SKM-1 treated with dmso at 0.1 percent for 144 hours (cell line): ENCODE measurements around the gene MYT1.
"Not testable (repeated sequence)": the region's sequence is repeated elsewhere in the genome, so short reads cannot be mapped to it uniquely, and the experiment has no call there.

Experiments used
- DNase-seq: peaks from one replicate; lab custom pipeline; 2025; ENCODE audit not compliant: unreplicated experiment; lab: John Stamatoyannopoulos, UW

The MYT1 gene

DNA sequence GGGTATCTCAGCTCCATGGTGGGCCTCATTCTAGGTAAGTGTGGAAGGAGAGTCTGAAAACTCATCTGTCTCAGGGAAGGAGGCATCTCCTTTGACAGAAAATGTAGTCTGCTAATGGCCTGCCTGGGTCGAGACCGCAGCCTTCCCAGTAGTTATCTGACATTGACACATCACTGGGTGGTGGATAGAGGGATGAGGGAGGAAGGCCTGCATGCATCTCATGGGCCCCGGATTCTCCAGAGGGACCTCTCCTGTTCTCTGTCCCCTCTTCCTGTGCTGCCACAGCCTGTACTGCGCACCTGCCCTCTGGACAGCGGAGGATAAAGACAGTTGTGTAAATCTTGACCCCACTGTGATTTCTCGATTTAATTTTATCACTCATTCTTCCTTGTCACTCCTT is 96.0 kb downstream of the MYT1 start:
- no peak for DNase-seq

DNA sequence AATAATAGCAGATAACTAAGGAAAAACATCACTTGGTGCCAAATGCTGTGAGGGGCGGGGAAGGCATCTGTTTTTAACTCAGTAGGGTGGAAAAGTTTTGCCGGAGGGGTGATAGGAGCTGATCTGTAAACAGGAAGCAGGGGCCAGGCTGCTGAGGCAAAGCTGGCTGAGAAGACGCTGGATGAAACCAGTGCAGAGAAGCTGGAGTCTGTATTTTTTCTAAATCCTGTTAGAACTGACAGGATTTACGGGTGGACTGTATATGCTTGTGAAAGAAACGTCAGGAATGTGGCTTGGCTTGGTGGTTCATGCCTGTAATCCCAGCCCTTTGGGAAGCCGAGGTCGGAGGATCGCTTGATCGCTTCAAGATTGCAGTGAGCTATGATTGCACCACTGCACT is 96.9 kb downstream of the MYT1 start:
- no peak for DNase-seq

DNA sequence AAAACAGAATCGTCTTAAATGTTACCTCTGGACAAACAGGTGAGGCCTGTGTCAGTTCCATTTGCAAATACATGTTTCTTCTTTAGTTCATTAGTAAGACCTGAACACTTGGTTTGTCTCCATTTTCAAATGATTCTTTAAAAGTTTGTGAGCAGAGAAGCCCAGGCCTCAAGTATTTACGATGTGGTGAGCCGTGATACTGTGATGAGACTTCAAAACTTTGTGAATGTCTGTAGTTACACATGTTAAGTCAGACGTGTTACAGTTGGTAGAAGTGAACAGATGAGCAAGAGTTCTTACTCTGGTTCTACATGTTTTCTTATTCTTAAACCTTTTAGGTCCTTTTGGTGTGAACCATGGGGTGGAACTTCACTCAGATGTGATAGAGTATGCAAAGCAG is 99.8 kb downstream of the MYT1 start:
- no peak for DNase-seq

DNA sequence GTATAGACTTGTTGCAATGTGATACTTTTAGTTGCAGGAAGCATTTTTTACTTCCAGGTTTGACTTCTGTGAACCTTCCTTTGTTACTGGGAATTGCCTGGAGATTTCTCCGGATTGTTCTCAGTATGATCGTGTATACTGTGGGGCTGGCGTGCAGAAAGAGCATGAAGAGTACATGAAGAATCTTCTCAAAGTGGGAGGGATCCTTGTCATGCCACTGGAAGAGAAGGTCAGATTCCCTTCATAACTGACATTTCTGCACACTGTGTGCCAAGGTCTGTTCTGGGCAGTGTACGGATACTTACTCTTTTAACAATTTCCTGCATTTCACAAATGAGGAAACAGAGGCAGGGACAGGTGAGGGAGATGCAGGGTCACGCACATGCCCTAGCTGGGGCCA is 100.9 kb downstream of the MYT1 start:
- no peak for DNase-seq

DNA sequence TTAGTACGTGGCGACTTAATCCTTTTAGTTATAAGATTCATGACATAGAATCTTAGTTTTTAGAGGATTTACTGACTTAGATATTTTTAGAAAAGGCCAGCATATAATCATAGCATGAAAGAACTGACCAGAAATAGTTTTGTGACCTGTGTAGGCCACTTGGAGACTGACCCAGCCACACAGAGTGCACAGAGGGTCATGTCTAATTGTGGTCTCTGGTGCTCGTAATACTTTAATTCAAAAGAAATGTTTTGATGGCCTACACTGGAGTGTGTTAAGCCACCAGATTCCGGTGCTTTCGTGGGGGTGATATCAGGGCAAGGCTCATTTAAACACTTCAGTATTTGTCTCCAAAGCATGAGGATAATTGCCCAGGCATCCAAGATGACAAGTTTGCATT is 102.7 kb downstream of the MYT1 start:
- no peak for DNase-seq

DNA sequence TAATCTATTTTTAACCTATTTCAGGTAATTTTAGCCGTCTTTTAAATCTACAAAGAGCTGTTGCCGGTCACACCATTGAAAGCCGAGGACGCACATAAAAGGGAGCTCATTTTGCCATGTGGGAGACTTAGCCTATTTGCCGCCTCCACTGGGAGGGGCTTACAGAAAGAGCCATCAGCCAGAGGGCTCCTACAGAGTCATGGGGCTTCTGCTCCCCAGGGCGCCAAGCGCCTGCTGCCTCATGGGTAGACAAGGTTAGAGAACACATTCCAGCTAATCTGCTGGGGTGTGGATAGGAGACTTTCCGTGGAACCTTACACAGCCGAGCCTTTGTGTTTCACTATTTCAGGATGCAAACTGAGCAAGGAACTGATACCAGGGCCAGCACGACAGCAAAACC is 103.9 kb downstream of the MYT1 start:
- no peak for DNase-seq

DNA sequence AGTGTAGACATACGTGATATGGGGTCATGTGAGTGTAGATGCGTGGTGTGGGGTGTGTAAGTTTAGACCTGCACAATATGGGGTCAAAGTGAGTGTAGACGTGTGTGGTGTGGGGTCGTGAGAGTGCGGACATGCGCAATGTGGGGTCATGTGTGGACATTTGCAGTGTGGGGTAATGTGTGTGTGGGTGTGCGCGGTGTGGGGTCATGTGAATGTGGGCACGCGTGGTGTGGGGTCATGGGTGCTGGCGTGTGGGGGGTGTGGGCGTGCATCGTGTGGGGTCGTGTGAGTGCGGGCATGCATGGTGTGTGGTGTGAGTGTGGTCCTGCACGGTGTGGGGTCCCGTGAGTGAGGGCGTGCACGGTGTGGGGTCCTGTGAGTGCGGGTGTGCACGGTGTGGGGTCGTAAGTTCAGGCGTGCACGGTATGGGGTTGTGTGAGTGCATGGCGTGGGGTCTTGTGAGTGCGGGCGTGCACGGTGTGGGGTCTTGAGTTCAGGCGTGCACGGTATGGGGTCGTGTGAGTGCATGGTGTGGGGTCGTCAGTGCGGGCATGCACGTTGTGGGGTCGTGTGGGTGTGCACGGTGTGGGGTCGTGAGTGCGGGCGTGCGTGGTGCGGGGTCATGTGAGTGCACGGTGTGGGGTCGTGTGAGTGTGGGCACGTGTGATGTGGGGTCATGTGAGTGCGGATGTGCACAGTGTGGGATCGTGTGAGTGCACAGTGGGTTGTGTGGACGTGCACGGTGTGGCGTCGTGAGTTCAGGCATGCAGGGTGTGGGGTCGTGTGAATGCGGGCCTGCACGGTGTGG is 105.6 kb downstream of the MYT1 start:
- DNase-seq, result no peak

DNA sequence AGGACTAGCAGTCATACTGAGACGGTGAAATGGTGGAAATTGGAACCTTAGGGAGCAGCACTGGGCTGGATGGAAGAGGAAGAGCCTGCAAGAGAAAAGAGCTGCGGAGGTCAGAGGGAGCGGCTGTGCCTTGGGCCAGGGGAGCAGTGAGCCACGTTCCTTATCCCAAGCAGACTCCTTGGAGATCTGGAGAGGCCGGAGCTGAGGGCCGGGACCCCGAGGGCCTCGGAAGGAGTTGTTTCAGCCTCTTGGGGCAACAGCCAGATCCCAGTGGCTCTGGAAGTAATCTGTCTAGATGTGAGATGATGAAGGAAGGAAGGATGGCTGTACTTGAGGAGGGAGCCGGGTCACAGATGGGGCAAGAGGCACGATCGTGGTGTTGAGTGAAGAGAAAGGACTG is 107.4 kb downstream of the MYT1 start:
- DNase-seq, result no peak

DNA sequence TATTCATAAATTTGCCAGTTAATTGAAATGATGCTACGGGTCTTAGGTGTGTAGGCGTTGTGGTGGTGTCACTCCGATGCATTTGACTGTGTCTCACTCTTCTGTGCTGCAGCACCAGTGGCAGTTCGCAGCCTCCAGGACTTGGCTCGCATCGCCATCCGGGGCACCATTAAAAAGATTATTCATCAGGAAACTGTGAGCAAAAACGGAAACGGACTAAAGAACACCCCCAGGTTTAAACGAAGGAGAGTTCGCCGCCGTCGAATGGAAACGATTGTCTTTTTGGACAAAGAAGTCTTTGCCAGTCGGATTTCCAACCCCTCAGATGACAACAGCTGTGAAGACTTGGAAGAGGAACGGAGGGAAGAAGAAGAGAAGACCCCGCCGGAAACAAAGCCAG is 108.9 kb downstream of the MYT1 start:
- DNase-seq, result no peak

DNA sequence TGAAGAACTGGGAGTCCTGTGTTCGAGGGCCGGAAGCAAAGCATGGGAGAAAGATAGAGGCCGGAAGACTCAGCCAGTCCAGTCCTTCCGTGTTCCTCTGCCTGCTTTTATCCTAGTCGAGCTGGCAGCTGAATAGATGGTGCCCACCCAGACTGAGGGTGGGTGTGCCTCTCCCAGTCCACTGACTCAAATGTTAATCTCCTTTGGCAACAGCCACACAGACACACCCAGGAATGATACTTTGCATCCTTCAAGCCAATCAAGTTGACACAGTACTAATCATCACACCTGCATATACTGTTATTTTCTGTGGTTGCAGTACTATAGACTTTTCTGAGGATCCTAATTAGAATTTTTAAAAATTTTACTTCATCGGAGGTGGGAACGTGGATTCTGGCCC is 112.6 kb downstream of the MYT1 start:
- DNase-seq, result no peak

DNA sequence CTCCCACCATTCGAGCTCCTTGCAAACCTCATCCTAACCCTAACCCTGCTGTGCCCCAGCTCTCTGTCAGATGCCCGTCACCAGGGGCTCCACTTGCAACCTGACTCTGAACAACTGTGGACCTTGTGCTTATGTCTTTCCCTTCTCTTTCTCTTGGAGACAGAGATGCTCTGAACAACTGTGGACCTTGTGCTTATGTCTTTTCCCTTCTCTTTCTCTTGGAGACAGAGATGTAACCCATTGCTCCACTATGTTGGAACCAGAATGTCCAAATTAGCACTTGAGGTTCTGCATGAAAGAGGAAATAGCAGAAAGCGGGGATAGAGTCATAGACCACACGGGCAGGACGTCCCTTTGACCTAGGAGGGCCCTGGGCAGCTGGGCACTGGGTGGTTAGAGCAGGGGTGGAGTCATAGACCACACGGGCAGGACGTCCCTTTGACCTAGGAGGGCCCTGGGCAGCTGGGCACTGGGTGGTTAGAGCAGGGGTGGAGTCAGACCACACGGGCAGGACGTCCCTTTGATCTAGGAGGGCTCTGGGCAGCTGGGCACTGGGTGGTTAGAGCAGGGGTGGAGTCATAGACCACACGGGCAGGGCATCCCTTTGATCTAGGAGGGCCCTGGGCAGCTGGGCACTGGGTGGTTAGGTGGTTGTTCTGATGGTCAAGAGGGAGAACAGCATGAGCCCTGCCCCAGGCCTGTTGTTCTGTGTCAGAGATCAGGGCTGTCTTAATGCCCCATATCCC is 113.5 kb downstream of the MYT1 start:
- DNase-seq, result no peak

DNA sequence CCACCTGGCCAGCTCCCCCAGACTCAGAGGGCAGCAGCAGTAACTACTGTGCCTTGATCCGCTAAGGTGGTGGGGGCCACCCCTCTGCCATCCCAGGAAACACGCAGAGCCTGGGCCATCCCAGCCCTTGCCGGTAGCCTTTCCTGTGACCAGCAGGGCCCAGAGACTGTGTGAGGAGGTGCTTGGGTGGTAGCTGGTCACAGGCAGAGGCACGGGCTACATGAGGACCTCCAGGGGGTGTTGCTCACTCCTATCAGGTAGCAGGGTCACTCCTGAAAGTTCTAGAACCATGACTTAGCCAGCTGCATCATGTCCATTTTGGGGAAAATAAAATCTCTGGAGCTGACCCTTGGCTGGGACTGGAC is 114.0 kb downstream of the MYT1 start:
- DNase-seq, result no peak

DNA sequence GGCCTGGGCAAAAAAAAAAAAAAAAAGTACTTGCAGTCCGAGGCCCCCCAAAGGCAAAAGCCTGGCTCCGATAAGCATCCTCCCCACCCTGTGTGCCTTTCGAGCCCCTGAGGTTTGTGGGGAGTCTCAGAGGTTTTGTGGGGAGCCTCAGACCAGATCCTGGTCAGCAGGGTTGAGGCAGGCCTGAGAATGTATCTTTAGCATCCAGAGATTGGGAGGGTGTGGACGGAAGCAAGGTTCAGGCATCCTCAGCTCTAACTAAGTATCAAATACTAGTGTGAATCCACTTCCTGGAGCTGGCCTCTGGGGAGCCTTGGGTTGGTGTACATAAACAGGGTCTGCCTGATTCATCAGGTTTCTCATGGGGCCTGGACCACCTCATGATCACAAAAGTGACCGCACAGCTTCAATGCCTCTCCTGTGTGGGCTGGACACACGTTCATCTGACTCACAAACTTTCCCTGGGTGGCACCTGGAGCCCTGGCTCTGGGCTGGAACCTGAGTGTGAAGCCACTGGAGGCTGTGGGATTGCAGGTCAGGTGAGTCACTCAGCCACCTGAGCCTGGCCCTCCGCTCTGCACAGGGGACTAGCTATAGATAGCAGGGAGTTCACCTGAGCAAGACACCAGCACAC is 115.7 kb downstream of the MYT1 start:
- no peak for DNase-seq

DNA sequence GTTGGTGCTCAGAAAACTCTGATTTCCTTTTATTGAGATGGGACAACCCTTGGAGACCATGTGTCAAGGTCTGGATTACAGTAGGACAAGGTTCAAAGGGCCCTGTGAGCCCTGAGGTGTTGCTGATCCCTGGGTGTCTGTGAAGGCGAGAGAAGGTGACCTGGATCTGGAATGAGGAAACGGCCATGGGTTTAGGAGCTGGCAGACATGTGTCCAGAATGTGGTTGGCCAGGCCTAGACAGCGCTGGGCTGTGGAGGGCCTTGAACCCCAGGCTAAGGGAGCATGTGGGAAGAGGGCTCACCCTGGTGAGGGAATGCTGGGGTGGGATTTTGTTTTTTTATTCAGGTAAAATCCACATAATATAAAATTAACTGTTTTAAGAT is 116.2 kb downstream of the MYT1 start:
- no peak for DNase-seq

DNA sequence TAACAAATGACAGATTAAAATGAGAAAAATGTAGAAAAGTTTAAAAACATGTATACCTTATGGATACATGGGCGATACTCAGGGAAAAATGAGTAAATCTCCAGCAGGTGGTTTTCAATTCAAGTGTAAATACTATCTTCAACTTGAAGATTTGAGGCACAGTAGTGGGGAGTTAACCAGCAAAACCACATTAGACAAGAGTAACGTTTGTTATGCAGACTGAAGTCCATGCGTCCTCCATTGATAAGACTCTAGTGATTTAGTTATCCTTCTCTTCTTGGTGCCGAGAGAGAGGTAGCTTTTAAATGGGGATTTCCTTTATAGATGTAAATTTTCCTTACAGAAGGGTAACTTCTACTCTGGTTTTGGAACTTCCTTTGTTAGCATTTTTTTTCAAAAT is 119.4 kb downstream of the MYT1 start:
- DNase-seq, result no peak

DNA sequence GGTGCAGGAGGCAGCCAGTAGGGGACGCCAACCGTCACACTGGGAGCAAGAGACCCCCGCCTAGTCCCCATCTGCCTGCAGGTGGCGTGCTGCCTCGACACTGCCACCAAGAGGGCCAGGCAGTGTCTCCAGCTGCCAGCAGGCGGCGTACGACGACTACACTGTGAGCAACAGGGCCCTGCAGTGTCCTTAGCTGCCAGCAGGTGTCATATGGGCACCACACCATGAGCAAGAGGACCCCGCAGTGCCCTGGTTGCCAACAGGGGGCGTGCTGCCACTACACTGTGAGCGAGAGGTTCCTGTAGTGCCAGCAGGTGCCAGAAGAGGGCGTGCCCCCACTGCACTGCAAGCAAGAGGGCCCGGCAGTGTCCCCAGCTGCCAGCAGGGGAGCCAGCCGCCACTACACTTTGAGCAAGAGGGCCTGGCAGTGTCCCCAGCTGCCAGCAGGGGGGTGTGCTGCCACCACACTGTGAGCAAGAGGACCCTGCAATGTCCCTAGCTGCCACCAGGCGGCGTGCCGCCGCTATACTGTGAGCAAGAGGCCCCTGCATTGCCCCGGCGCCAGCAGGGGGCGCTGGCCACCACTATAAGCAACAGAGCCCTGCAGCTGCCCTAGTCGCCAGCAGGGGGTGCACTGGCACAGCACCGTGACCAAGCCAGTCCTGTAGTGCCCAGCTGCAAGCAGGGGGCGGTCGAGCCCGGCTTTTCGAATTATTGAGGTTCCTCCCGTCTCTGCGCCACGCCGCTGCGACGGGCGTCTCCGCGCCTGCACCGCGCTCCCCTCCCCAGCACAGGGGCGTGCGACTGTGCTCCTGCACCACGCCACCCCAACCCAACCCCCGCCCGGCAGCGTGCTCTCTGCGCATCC is 121.6 kb downstream of the MYT1 start:
- peak; percentile 71 for DNase-seq

DNA sequence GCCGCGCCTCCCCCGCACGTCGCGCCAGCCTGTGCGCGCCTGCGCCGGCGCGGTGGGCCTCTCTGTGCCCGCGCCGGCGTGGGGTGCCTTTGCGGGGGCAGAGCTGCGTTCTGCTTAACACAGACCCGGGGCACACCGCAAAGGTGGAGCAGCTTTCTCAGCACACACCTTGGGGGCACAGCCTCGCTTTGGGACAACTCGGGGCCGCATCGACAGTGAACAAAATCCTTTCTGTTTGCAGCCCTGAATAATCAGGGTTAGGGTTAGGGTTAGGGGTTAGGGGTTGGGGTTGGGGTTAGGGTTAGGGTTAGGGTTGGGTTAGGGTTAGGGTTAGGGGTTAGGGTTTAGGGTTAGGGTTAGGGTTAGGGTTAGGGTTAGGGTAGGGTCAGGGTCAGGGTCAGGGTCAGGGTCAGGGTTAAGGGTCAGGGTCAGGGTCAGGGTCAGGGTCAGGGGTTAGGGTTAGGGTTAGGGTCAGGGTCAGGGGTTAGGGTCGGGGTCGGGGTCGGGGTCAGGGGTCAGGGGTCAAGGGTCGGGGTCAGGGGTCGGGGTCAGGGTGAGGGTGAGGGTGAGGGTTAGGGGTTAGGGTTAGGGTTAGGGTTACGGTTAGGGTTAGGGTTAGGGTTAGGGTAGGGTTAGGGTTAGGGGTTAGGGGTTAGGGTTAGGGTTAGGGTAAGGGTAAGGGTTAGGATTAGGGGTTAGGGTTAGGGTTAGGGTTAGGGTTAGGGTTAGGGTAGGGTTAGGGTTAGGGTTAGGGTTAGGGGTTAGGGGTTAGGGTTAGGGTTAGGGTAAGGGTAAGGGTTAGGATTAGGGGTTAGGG is 122.4 kb downstream of the MYT1 start:
- not testable (repeated sequence) for DNase-seq

DNA sequence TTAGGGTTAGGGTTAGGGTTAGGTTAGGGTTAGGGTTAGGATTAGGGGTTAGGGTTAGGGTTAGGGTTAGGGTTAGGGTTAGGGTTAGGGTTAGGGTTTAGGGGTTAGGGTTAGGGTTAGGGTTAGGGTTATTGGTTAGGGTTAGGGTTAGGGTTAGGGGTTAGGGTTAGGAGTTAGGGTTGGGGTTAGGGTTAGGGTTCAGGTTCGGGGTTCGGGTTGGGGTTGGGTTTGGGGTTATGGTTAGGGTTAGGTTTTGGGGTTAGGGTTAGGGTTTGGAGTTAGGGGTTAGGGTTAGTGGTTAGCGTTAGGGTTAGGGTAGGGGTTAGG is 123.0 kb downstream of the MYT1 start:
- not testable (repeated sequence) for DNase-seq
